Measurements from ENCODE around the gene CHTF8. TPM values are rescaled to one million over a fixed set of nuclear protein-coding genes. Genes with fewer than 3 reads are reported as not detected.

CHTF8 gene
- polyA plus RNA-seq, 1 of the 3 experiments (the other 2 are of a cell fraction) = 83.0 TPM

GRCh38 chr16:69072640-69072974, 59.8 kb downstream of the CHTF8 start:
- Histone ChIP-seq H3F3A (replicated peaks; ENCODE audit: insufficient read depth) (peaks cover 26% of the 10 kb centered on the region), H3K9me2 (no peaks in the 10 kb centered on the region), H2AFZ (ENCODE audit: low read depth) (no peak overlapping the region), H3K27me3 (ENCODE audit: insufficient read depth) (no peaks in the 10 kb centered on the region), H3K4me3 (ENCODE audit: low read depth in 2 of 2, low read length in 1 of 2) (no peak overlapping the region), H3K9ac (no peak overlapping the region), H3K79me2 (ENCODE audit: insufficient read depth) (no peaks in the 10 kb centered on the region), H3K27ac (ENCODE audit: low read depth in 2 of 2, low read length in 1 of 2) (no peak overlapping the region), H3K4me2 (no peak overlapping the region), H4K20me1 (ENCODE audit: insufficient read depth) (no peaks in the 10 kb centered on the region), H3K36me3 (replicated peaks in 1 of 2; ENCODE audit: control insufficient read depth in 1 of 2, insufficient read depth in 2 of 2, low read length in 1 of 2) (no peaks in the 10 kb centered on the region), H3K4me1 (ENCODE audit: control insufficient read depth in 1 of 2, insufficient read depth in 2 of 2, low read depth in 1 of 2, low read length in 1 of 2) (peaks cover 0 to 12% of the 10 kb centered on the region in 2 experiments; a peak in 2 of 4 replicates), H3K9me3 (no peaks in the 10 kb centered on the region)
- 83% methylated on average over 2 of the region's 2 CpGs for WGBS (ENCODE audit: low lambda C conversion rate)
- ChIA-PET POLR2A (no interaction called here), CTCF (interaction anchor here (0.7 to 1.3 kb wide), 5 partner anchors 12 to 171 kb away, joined by 3 read pairs; no protein-coding TSS in a partner anchor)
- no peak for DNase-seq
- no peak for TF ChIP-seq TAF1 (IDR thresholded peaks at IDR 0.05; ENCODE audit: borderline replicate concordance, low read depth, low read length)
- no peak for TF ChIP-seq FOSL2 (IDR thresholded peaks at IDR 0.05; ENCODE audit: borderline replicate concordance, low read depth)
- TF ChIP-seq, protein P1, sequence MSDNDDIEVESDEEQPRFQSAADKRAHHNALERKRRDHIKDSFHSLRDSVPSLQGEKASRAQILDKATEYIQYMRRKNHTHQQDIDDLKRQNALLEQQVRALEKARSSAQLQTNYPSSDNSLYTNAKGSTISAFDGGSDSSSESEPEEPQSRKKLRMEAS (IDR thresholded peaks at IDR 0.05; ENCODE audit: low read depth) = no peak
- TF ChIP-seq EZH2phosphoT487 (IDR thresholded peaks at IDR 0.05; ENCODE audit: borderline replicate concordance, low read depth) = no peak
- TF ChIP-seq RAD21 (IDR thresholded peaks at IDR 0.05; ENCODE audit: low read length) = no peak
- TF ChIP-seq MEF2A (IDR thresholded peaks at IDR 0.05; ENCODE audit: borderline replicate concordance, low read depth) = no peak
- TF ChIP-seq YY1 (IDR thresholded peaks at IDR 0.05; ENCODE audit: low read depth) = no peak
- no peak for TF ChIP-seq NRF1 (IDR thresholded peaks at IDR 0.05; ENCODE audit: low read depth, low read length)

- Histone ChIP-seq H3K9ac (no peak overlapping the region), H3K4me3 (ENCODE audit: low read depth in 2 of 2, low read length in 1 of 2) (no peak overlapping the region), H3K9me2 (no peaks in the 10 kb centered on the region), H3K9me3 (no peaks in the 10 kb centered on the region), H3K36me3 (replicated peaks in 1 of 2; ENCODE audit: control insufficient read depth in 1 of 2, insufficient read depth in 2 of 2, low read length in 1 of 2) (no peaks in the 10 kb centered on the region), H3K79me2 (ENCODE audit: insufficient read depth) (no peaks in the 10 kb centered on the region), H2AFZ (ENCODE audit: low read depth) (no peak overlapping the region), H4K20me1 (ENCODE audit: insufficient read depth) (no peaks in the 10 kb centered on the region), H3K27ac (ENCODE audit: low read depth in 2 of 2, low read length in 1 of 2) (no peak overlapping the region), H3K4me1 (ENCODE audit: control insufficient read depth in 1 of 2, insufficient read depth in 2 of 2, low read depth in 1 of 2, low read length in 1 of 2) (peaks cover 0 to 12% of the 10 kb centered on the region in 2 experiments; a peak in 2 of 4 replicates), H3K27me3 (ENCODE audit: insufficient read depth) (no peaks in the 10 kb centered on the region), H3K4me2 (no peak overlapping the region), H3F3A (replicated peaks; ENCODE audit: insufficient read depth) (peaks cover 17% of the 10 kb centered on the region)
- WGBS (ENCODE audit: low lambda C conversion rate) = 82% methylated on average over 3 of the region's 3 CpGs
- ChIA-PET POLR2A (no interaction called here), CTCF (no interaction called here)
- DNase-seq = no peak
- no peak for TF ChIP-seq MXI1 (IDR thresholded peaks at IDR 0.05; ENCODE audit: low read depth, low read length)
- TF ChIP-seq GATA2 (CRISPR knock-in tag; IDR thresholded peaks at IDR 0.05) = no peak
- no peak for TF ChIP-seq REST (IDR thresholded peaks at IDR 0.05; ENCODE audit: low read depth, low read length)
- no peak for TF ChIP-seq EZH2phosphoT487 (IDR thresholded peaks at IDR 0.05; ENCODE audit: borderline replicate concordance, low read depth)
- TF ChIP-seq, protein P2, sequence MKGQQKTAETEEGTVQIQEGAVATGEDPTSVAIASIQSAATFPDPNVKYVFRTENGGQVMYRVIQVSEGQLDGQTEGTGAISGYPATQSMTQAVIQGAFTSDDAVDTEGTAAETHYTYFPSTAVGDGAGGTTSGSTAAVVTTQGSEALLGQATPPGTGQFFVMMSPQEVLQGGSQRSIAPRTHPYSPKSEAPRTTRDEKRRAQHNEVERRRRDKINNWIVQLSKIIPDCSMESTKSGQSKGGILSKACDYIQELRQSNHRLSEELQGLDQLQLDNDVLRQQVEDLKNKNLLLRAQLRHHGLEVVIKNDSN (IDR thresholded peaks at IDR 0.05; ENCODE audit: borderline replicate concordance, low read depth) = no peak
- TF ChIP-seq FOSL2 (IDR thresholded peaks at IDR 0.05; ENCODE audit: borderline replicate concordance, low read depth) = no peak
- TF ChIP-seq RXRA (IDR thresholded peaks at IDR 0.05; ENCODE audit: borderline replicate concordance, low read depth) = no peak
Measured at GRCh38 chr16:69071036-69071435, 61.4 kb downstream of the CHTF8 start.

Measured in SK-N-SH (cell line).